NOMO-1 treated with dmso at 0.1 percent for 144 hours (cell line): ENCODE results near the gene PTPRS.
"Not testable (repeated sequence)": the region's sequence is repeated elsewhere in the genome, so short reads cannot be mapped to it uniquely, and the experiment has no call there.

Source experiments
- DNase-seq: peaks from one replicate; lab custom pipeline; 2025; ENCODE audit not compliant: unreplicated experiment; lab: John Stamatoyannopoulos, UW

Gene PTPRS

DNA sequence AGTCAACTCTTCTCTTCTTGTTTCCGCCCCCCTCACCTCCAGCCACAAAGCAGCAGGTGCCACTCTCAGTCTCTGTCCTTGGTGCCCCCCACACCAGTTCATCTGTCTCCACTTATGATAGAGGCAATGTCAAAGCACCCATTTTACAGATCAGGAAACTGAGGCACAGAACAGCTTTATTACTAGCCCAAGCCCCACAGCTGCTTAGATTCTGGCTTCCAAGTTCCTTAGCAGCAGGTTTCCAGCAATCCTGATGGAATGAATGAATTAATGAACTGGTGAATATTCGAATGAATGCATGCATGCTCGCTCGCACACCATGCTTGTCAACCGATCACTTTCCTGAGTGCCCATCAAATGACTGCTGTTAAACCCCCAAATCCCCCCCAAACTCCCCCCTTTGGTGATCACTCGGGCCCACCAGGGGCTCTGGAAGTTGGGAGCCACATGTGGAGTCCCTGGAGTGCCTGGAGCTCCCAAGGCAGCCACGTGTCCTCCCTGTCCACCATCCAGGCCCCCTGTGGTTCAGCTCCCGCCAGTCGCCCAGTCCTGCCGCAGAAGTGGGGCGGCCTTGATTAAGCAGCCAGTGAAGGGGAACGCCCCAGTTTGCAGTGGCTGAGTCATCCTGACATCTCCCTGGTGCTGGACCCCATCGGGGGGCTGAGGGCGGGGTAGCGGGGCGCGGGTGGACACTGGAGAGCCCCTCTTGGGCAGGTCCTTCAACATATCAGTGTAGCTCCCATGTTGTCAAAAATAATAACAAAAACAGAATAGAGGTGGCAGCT lies 6.8 kb downstream of the PTPRS start:
- no peak for DNase-seq

DNA sequence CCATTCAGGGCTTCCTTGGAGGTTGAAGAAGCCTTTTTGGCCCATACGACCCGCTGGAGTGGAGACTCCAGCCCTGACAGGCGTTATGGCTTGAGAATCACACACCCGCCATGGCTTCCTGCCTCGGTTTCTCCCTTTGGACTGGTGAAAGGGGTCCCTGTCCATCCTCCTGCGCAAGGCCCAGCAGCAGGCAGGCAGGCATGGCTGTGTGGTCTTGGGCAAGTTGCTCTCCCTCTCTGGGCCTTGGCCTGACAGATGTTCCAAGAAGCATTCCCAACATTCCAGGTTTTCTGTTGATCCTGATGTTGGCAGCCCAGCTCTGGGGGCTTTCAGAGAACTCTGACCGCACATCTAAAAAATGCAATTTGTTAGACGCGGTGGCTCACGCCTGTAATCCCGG lies 8.1 kb downstream of the PTPRS start:
- DNase-seq: no peak

DNA sequence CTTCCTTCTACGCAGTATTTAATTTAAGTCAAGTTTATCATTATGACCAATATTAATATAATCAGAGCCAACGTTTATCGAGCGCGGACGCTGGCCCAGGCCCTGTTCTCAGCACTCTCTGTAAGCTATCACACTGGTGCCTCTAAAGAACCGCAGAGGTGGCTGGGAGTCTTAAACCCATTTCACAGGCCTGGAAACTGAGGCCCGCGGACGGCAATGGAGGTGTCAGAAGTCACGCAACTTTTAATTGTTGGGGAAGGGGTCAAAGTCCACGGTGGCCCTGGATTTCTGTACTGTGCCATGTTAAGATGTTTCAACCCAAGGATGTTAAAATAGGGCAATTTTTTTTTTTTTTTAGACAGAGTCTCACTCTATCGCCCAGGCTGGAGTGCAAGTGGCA lies 8.8 kb downstream of the PTPRS start:
- DNase-seq: no peak

DNA sequence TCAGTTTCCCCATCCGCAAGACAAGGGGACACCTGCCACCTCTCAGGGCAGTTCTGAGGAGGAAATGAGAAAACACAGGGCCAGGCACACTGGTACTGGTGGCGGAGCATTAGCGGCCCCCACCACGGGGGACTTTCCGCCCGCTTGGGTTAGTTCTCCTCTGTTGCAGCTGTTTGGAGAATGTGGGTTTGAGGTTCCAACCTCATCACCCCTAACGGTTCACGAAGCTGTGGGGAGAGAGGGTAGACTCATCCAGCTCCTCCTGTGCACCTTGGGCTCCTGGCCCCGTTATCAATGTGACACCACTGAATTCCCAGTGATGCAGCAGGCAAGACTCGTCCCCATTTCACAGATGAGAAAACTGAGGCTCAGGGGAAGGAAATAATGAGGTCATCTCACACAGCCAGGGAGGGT lies 10.3 kb downstream of the PTPRS start:
- no peak for DNase-seq

DNA sequence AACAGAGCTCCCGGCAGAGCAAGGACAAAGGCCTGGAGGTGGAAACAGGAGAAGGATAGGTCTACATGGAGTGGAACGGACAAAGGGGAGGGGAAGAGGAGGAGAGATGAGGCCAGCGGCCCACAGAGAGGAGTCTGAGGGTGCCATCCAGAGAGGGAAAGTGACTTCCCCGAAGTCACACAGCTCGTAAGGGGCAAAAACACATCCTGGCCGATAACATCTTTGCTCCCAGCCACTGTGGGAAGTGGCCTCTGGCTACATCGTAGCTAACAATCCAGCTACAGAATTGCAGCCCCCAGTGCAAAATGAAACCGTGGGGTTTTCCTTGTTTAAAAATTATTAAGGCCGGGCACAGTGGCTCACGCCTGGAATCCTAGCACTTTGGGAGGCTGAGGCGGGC lies 11.5 kb downstream of the PTPRS start:
- no peak for DNase-seq

DNA sequence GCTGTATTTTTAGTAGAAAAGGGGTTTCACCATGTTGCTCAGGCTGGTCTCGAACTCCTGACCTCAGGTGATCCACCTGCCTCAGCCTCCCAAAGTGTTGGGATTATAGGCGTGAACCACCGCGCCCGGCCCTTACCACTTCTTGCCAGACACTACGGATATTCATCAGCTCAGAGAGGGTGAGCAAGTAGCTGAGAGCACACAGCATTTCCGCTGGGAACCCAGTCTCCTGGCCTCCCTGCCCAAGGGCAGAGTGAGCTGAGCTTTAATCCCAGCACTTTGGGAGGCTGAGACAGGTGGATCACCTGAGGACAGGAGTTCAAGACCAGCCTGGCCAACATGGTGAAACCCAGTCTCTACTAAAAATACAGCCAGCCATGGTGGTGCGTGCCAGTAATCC lies 12.2 kb downstream of the PTPRS start:
- not testable (repeated sequence) for DNase-seq

DNA sequence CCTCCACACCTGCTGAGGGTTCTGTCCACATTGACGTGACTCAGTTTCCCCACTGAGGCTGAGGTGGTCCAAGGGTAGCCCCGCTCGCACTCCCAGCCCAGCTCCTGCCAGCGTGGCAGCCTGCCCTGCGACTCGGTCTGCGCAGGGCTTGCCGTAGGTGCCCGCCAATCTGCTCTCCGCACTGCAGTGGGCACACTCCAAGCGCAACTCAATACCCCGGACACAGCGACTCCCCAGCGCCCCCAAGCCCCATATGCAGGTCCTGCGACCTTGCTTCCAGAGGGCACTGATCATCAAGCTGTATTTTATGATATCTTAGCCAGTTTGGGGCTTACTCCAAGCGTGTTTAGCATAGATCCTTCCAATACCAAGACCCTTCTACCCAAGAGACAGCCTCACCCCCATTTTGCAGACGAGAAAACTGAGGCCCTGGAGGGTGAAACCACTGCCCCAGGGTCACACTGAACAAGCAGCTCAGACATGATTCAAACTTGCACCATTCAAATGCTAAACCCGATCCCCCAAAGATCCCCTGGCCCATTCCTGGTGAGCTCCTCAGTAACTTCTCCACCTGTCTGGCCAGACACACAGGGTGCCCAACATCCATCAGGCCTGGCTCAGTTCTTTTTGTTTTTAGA lies 13.5 kb downstream of the PTPRS start:
- DNase-seq: no peak

DNA sequence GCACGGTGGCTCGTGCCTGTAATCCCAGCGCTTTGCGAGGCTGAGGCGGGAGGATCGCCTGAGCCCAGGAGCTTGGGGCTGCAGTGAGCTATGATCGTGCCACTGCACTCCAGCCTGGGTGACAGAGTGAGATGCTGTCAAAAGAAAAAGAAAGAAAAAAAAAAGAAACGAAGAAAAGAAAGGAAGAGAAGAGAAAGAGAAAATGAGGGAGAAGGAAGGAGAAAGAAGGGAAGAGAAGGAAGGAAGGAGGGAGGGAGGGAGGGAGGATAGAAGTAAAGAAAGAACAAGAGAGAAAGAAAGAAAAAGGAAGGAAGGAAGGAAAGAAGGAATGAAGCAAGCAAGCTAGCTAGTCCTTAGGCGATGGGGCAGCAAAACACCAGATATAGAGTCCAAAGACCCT lies 14.1 kb downstream of the PTPRS start:
- no peak for DNase-seq

DNA sequence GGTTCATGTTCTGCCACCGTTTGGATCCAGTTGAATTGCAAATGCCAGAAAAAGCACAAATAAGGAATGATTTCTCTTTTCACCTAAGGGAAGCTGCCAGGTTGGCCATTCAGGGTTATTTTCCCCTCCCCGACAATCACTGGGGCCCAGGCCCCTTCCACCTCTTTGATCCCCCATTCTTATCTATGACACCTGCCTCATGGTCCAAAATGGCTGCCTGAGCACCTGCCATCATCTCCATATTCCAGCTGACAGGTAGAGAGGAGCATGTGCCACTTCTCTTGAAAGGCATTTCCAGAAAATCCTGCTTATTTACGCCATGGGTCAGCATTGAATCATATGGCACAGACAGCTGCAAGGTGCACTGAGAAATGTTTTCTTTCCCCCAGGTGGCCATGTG lies 15.7 kb downstream of the PTPRS start:
- DNase-seq: no peak

DNA sequence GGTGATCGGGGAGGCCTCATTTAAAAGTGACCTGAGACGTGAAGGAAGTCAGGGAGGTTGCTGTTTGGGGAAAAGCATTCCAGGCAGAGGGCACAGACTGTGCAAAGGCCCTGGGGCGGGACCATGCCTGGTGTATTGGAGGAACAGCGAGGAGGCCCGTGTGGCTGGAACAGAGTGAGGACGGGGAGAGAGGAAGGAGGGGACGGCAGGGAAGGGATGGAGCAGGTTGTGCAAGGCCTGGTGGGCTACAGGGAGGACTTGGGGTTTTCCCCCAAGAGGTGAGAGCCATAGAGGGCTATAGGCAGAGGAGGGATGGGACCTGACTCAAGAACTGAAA lies 17.2 kb downstream of the PTPRS start:
- no peak for DNase-seq

DNA sequence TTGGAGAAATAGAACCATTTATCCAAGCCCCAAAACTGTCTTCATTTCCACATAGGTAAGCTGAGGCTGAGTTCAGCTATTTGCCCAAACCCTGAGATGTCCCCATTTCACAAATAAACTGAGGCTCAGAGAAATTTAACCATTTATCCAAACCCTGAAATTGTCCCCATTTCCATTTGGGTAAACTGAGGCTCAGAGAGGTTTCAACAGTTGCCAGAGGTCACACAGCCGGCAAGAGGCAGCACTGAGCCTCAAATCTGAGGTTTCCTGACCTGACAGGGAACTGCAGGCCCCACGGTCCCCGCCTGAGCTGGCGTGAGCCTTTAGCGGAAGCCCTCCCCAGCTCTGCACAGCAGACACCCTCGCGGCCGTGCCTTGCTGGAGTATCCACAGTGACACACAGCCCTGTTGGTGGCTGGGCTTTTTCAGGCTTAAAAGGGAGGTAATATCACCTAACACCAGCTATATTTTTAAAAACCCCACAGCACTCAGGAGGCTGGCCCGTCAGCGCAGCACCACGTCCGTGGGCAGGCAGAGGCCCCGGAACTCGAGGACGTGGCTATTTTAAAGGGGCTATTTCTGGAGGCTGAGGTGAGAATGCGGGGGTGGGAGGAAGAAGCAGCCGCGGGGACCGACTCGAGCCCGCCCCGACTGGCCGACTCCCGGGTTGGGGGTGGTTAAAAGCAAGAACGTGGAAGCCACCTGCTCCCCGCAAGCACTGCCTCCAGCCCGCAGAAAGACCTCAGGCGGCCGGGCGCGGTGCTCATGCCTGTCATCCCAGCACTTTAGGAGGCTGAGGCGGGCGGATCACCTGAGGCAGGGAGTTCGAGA lies 18.5 kb downstream of the PTPRS start:
- no peak for DNase-seq

DNA sequence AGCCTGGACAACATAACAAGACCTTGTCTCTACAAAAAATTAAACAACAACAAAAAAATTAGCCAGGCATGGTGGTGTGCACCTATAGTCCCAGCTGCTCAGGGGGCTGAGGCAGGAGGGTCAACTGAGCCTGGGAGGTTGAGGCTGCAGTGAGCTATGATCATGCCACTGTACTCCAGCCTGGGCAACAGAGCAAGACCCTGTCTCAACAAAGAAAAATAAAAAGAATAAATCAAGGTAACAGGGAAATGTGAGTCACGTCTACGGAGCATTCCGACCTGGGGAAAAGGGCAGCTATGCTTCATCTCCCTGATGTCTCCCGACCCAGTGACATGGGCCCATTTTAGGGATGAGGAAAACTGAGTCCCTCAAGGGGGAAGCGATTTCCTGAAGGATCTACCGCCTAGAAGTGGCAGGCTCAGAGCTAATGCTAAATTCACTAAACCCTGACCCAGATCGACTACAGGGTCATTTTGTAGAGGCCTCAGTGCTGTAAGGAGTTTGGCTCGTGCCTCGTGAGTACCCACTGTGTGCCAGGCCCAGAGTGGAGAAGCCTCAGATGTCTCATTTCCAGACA lies 19.5 kb downstream of the PTPRS start:
- DNase-seq: no peak

DNA sequence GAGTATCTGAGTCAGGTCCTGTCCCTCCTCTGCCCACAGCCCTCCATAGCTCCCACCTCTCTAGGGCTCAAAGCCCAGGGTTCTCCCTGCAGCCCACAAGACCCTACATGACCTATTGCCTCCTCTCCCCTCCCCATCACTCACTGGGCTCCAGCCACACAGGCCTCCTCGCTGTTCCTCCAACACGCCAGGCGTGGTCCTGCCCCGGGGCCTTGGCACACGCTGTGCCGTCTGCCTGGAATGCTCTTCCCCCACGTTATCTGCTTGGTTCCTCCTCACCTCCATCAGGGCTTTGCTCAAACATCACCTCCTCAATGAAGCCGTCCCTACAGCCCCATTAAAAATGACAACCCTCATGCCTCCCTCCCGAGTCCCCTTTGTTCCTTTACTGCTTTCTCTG lies 21.1 kb downstream of the PTPRS start:
- DNase-seq: no peak

DNA sequence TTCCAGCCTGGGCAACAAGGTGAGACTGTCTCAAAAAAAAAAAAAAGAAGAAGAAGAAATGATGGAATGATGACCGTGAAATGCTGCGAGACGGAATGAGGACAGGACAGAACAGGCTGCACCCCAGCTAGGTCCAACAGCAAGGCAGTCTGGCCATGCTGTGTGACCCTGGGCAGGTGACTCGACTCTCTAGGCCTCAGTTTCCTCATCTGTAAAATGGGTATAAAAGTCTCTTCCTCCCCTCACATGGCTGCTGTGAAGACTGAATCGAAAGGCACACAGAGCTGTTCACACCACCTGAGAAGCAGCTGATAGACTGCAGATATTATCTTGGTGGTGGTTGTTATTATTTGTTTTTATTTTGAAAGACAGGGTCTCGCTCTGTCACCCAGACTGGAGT lies 22.3 kb downstream of the PTPRS start:
- DNase-seq: no peak

DNA sequence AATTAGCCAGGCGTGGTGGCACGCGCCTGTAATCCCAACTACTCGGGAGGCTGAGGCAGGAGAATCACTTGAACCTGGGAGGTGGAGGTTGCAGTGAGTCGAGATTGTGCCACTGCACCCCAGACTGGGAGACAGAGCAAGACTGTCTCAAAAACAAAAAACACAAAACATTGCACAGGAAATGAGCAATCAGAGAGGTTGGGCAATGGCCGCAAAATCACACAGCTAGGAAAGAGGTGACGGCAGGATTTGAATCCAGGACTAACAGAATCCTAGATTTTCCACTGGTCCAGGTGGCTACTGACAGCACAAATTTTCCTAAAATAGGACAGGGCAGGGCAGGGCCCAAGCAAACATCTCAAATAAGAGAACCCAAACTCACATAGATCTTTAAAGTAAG lies 23.3 kb downstream of the PTPRS start:
- DNase-seq: no peak

DNA sequence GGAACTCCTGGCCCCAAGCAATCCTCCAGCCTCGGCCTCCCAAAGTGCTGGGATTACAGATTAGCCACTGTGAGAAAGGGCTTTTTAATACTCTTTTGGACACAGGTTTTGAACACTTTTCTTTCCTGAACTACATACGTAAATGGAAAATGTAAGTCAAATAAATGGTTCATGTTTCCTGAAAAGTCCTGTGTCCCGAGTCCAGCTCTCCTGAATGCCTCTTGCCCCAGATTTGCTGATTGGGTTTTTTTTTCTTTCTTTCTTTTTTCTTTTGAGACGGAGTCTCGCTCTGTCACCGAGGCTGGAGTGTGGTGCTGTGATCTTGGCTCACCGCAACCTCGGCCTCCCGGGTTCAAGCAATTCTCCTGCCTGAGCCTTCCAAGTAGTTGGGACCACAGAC lies 24.5 kb downstream of the PTPRS start:
- DNase-seq: no peak

DNA sequence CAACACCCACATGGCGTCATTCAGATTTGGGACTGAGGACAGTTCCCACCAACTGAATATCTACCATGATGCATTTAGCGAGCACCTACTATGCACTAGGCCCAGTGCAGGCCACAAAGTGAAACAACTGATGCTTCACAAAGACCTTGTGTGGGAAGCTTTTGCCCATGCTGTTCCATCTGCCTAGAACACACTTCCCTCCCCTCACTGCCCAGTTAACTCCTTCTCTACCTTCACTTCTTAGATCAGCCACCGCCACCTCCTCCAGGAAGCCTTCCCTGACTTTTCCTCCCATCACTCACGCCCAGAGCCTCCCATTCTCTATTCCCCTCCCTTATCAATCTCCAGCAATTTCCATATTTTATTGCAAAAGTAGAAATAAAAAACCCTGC lies 25.7 kb downstream of the PTPRS start:
- DNase-seq: no peak

DNA sequence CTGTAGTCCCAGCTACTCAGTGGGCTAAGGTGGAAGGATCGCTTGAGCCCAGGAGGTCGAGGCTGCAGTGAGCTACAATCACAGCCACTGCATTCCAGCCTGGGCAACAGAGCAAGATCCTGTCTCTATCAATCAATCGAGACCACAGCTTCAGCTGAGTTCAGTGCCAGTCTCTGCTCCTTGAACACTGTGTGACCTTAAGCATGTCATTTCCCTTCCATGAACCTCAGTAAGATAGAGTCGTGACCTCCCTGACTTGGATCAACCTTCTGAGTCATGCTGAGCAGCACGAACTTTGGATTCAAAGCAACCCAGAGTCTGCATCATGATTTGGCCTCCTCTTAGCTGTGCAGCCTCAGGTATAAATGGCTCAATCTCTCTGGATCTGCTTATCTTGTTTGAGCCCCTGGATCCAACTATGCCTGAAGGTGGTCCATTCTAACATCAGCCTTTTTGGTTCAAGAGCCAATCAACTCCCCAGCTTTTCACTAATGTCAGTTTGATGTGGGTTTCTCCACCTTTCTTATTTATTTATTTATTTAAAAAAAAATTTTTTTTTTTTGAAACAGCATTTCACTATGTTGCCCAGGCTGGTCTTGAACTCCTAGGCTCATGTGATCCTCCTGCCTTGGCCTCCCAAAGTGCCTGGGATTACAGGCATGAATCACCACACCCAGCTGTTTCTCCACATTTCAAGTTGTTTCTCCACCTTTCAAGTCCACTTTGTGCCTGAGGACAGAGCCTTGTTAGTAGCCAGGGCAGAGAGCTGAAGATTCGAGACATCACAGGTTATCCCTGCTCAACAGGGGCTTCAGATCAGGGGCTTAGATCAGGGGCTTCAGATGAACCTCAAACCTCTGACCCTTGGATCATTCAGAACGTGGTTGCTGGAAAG lies 26.4 kb downstream of the PTPRS start:
- no peak for DNase-seq

DNA sequence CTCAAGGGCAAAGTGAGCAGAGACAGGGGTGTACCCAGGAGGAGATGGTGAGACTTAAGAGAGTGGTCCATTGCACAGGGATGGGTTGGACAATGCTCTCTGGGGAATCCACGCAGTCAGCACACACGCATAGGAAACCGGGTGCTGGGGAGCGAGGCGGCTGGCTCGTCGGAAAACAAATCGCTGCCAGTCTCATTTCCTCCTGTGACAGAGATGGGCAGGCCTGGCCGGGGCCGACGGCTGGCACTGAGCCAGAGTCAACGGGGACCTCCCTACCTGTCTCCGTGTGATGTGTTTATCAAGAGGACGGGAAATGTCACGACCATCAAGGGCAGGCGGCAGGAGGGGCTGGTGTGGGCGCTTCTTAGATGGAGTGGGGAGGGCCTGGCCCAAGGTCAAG lies 27.3 kb downstream of the PTPRS start:
- no peak for DNase-seq

DNA sequence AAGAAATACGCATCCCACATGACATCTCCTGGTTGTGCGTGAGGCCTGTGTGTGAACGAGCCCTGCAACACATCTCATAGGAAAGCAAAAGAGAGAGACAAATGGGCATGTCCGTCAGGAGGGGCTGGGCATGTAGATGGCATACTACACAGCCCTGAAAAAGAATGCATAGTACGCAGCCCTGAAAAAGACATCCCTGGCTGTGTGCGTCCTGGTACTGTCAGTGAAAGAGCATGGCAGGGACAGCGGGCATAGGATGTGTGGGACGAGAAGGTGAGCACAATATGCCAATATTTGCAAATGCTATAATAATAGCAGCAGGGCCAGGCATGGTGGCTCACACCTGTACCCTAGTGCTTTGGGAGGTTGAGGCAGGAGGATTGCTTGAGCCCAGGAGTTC lies 28.6 kb downstream of the PTPRS start:
- DNase-seq: no peak
